ENCODE results near the gene PTPA.

The PTPA gene

GRCh38 chr9:129071526-129072126 lies 39.6 kb upstream of the PTPA start:
- no peak overlapping the region for H3K27ac ChIP-seq (ENCODE audit: low read length)
- no peak overlapping the region for H3K4me2 ChIP-seq (ENCODE audit: low read length)
- H3K4me3 ChIP-seq (ENCODE audit: low read length) = no peak overlapping the region

DNA sequence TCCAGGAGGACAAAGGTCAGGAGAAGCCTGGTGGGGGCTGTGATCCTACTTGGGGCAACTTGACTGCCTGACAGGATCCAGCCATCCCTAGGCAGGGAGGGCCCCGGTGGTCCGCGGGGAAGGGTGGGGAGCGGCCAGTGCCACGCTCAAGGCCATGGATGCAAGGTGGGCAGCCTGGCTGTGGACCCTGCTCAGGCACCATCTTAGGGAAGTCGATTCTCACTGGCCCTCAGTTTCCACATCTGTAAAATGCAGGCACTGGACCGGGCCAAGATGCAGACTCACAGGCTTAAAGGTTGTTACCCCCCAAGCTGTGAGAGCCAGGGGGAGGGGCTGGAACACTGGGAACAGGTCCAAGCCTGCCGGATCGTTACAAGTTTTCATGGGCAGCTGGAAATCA lies 39.0 kb upstream of the PTPA start:
- Histone ChIP-seq H3K79me2 (ENCODE audit: low read length) (no peaks in the 10 kb centered on the region), H3K4me2 (ENCODE audit: low read length) (no peak overlapping the region)

More at GRCh38 chr9:129071526-129072126, 39.6 kb upstream of the PTPA start:
- Histone ChIP-seq H4K20me1 (ENCODE audit: insufficient read depth, low read length) (no peaks in the 10 kb centered on the region), H3K4me1 (ENCODE audit: low read length) (no peaks in the 10 kb centered on the region), H3K9ac (ENCODE audit: low read length) (no peak overlapping the region), H3K36me3 (replicated peaks; ENCODE audit: low read depth, low read length) (no peaks in the 10 kb centered on the region), H3K9me3 (ENCODE audit: insufficient read depth, low read length) (no peaks in the 10 kb centered on the region), H3K79me2 (ENCODE audit: low read length) (no peaks in the 10 kb centered on the region), H3K27me3 (ENCODE audit: low read depth, low read length) (no peaks in the 10 kb centered on the region), H2AFZ (ENCODE audit: low read depth, low read length) (no peak overlapping the region)
- TF ChIP-seq EZH2phosphoT487 (IDR thresholded peaks at IDR 0.05; ENCODE audit: low read depth) (no peak), CTCF (IDR thresholded peaks at IDR 0.05; ENCODE audit: low read depth, low read length) (no peak)

DNA sequence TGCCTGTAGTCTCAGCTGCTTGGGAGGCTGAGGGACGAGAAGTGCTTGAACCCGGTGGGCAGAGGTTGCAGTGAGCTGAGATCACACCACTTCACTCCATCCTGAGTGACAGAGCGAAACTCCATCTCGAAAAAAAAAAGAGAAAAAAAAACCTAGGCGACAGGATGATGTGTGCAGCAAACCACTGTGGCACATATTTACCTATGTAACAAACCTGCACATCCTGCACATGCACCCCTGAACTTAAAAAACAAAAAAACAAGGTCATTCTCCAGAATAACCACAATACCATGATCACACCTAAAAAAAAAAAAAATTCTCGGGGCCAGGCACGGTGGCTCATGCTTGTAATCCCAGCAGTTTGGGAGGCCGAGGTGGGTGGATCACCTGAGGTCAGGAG lies 37.8 kb upstream of the PTPA start:
- Histone ChIP-seq H3K4me2 (ENCODE audit: low read length) (no peak overlapping the region), H3K4me3 (ENCODE audit: low read length) (no peak overlapping the region), H3K27me3 (ENCODE audit: low read depth, low read length) (no peaks in the 10 kb centered on the region), H3K79me2 (ENCODE audit: low read length) (no peaks in the 10 kb centered on the region), H2AFZ (ENCODE audit: low read depth, low read length) (no peak overlapping the region), H3K27ac (ENCODE audit: low read length) (no peak overlapping the region), H3K9ac (ENCODE audit: low read length) (no peak overlapping the region), H3K4me1 (ENCODE audit: low read length) (no peaks in the 10 kb centered on the region), H3K36me3 (replicated peaks; ENCODE audit: low read depth, low read length) (no peaks in the 10 kb centered on the region), H4K20me1 (ENCODE audit: insufficient read depth, low read length) (no peaks in the 10 kb centered on the region), H3K9me3 (ENCODE audit: insufficient read depth, low read length) (no peaks in the 10 kb centered on the region)
- no peak for TF ChIP-seq CTCF (IDR thresholded peaks at IDR 0.05; ENCODE audit: low read depth, low read length)
- TF ChIP-seq EZH2phosphoT487 (IDR thresholded peaks at IDR 0.05; ENCODE audit: low read depth) = no peak

More for the DNA sequence above, 39.0 kb upstream of the PTPA start:
- Histone ChIP-seq H3K36me3 (replicated peaks; ENCODE audit: low read depth, low read length) (no peaks in the 10 kb centered on the region), H3K9me3 (ENCODE audit: insufficient read depth, low read length) (no peaks in the 10 kb centered on the region), H3K27ac (ENCODE audit: low read length) (no peak overlapping the region), H4K20me1 (ENCODE audit: insufficient read depth, low read length) (no peaks in the 10 kb centered on the region), H2AFZ (ENCODE audit: low read depth, low read length) (no peak overlapping the region), H3K27me3 (ENCODE audit: low read depth, low read length) (no peaks in the 10 kb centered on the region), H3K4me1 (ENCODE audit: low read length) (no peaks in the 10 kb centered on the region), H3K4me3 (ENCODE audit: low read length) (no peak overlapping the region), H3K9ac (ENCODE audit: low read length) (no peak overlapping the region)
- TF ChIP-seq EZH2phosphoT487 (IDR thresholded peaks at IDR 0.05; ENCODE audit: low read depth) = no peak
- no peak for TF ChIP-seq CTCF (IDR thresholded peaks at IDR 0.05; ENCODE audit: low read depth, low read length)

DNA sequence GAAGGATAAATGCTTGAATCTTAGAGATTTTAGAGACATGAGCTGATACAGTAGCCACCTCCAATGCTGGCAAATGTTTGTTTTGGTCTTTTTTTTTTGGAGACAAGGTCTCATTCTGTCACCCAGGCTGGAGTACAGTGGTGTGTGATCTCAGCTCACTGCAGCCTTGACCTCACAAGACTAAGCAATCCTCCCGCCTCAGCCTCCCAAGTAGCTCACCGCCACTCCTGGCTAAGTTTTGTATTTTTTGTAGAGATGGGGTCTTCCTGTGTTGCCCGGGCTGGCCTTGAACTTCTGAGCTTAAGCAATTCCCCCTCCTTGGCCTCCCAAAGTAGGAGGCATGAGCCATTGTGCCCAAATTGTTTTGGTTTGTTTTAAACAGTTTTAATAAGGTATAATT lies 37.1 kb upstream of the PTPA start:
- Histone ChIP-seq H3K4me2 (ENCODE audit: low read length) (no peak overlapping the region), H3K79me2 (ENCODE audit: low read length) (no peaks in the 10 kb centered on the region), H3K9ac (ENCODE audit: low read length) (no peak overlapping the region), H3K27ac (ENCODE audit: low read length) (no peak overlapping the region), H3K4me3 (ENCODE audit: low read length) (no peak overlapping the region), H4K20me1 (ENCODE audit: insufficient read depth, low read length) (no peaks in the 10 kb centered on the region), H3K36me3 (replicated peaks; ENCODE audit: low read depth, low read length) (no peaks in the 10 kb centered on the region), H3K27me3 (ENCODE audit: low read depth, low read length) (no peaks in the 10 kb centered on the region), H3K4me1 (ENCODE audit: low read length) (no peaks in the 10 kb centered on the region), H2AFZ (ENCODE audit: low read depth, low read length) (no peak overlapping the region), H3K9me3 (ENCODE audit: insufficient read depth, low read length) (no peaks in the 10 kb centered on the region)
- TF ChIP-seq CTCF (IDR thresholded peaks at IDR 0.05; ENCODE audit: low read depth, low read length) (no peak), EZH2phosphoT487 (IDR thresholded peaks at IDR 0.05; ENCODE audit: low read depth) (no peak)
